Measurements from ENCODE around the gene VASH2. TPM values are rescaled to one million over a fixed set of nuclear protein-coding genes. Genes with fewer than 3 reads are reported as not detected.

Gene VASH2
- total RNA-seq, 1 experiment from 2014 or later, result 5.8 TPM

- no peak for TF ChIP-seq CTCF (IDR thresholded peaks at IDR 0.05; ENCODE audit: unreplicated experiment)
- peak overlapping the region; percentile 10 for H3K4me3 Mint-ChIP-seq (ENCODE audit: low read depth, unreplicated experiment)
- H3K27ac Mint-ChIP-seq (ENCODE audit: unreplicated experiment), result no peak overlapping the region
- peaks cover 11% of the 10 kb centered on the region for H3K36me3 Mint-ChIP-seq (ENCODE audit: insufficient read depth, unreplicated experiment)
- no TSS peak for BruUV-seq (replicated peaks)
- peaks cover 9% of the 10 kb centered on the region for H3K4me1 Mint-ChIP-seq (ENCODE audit: low read depth, unreplicated experiment)
- CTCF ChIA-PET, result no interaction called here
- no peaks in the 10 kb centered on the region for H3K9me3 Mint-ChIP-seq (ENCODE audit: low read depth, unreplicated experiment)
- no peak for DNase-seq
- H3K27me3 Mint-ChIP-seq (ENCODE audit: unreplicated experiment), result peaks cover 40% of the 10 kb centered on the region
- intact Hi-C loops (cut with micrococcal nuclease; ENCODE audit: unreplicated experiment), result no loop called here
Measured at GRCh38 chr1:212951947-212952640, 1.8 kb downstream of the VASH2 start.

- CTCF ChIA-PET, result no interaction called here
- intact Hi-C loops (cut with micrococcal nuclease; ENCODE audit: unreplicated experiment), result no loop called here
- peaks cover 9% of the 10 kb centered on the region for H3K4me1 Mint-ChIP-seq (ENCODE audit: low read depth, unreplicated experiment)
- DNase-seq, result no peak
- H3K36me3 Mint-ChIP-seq (ENCODE audit: insufficient read depth, unreplicated experiment), result peaks cover 11% of the 10 kb centered on the region
- no peaks in the 10 kb centered on the region for H3K9me3 Mint-ChIP-seq (ENCODE audit: low read depth, unreplicated experiment)
- BruUV-seq (replicated peaks), result no TSS peak
- no peak overlapping the region for H3K27ac Mint-ChIP-seq (ENCODE audit: unreplicated experiment)
- H3K4me3 Mint-ChIP-seq (ENCODE audit: low read depth, unreplicated experiment), result no peak overlapping the region
- H3K27me3 Mint-ChIP-seq (ENCODE audit: unreplicated experiment), result peaks cover 40% of the 10 kb centered on the region
- TF ChIP-seq CTCF (IDR thresholded peaks at IDR 0.05; ENCODE audit: unreplicated experiment), result no peak
Measured at GRCh38 chr1:212952641-212952976, 2.3 kb downstream of the VASH2 start.

GRCh38 chr1:212953321-212953720 is 3.0 kb downstream of the VASH2 start:
- no TSS peak for BruUV-seq (replicated peaks)
- H3K36me3 Mint-ChIP-seq (ENCODE audit: insufficient read depth, unreplicated experiment), result peaks cover 11% of the 10 kb centered on the region
- peaks cover 9% of the 10 kb centered on the region for H3K4me1 Mint-ChIP-seq (ENCODE audit: low read depth, unreplicated experiment)
- CTCF ChIA-PET, result interaction anchor here (1.7 kb wide), 1 partner anchor 14 kb away, joined by 4 read pairs; no protein-coding TSS in a partner anchor
- peaks cover 40% of the 10 kb centered on the region for H3K27me3 Mint-ChIP-seq (ENCODE audit: unreplicated experiment)
- DNase-seq, result no peak
- H3K27ac Mint-ChIP-seq (ENCODE audit: unreplicated experiment), result no peak overlapping the region
- H3K9me3 Mint-ChIP-seq (ENCODE audit: low read depth, unreplicated experiment), result no peaks in the 10 kb centered on the region
- intact Hi-C loops (cut with micrococcal nuclease; ENCODE audit: unreplicated experiment), result no loop called here
- no peak overlapping the region for H3K4me3 Mint-ChIP-seq (ENCODE audit: low read depth, unreplicated experiment)
- TF ChIP-seq CTCF (IDR thresholded peaks at IDR 0.05; ENCODE audit: unreplicated experiment), result no peak

- BruUV-seq (replicated peaks), result no TSS peak
- peaks cover 9% of the 10 kb centered on the region for H3K4me1 Mint-ChIP-seq (ENCODE audit: low read depth, unreplicated experiment)
- no peak for DNase-seq
- H3K27me3 Mint-ChIP-seq (ENCODE audit: unreplicated experiment), result peaks cover 40% of the 10 kb centered on the region
- CTCF ChIA-PET, result interaction anchor here (1.7 kb wide), 1 partner anchor 13 kb away, joined by 4 read pairs; no protein-coding TSS in a partner anchor
- TF ChIP-seq CTCF (IDR thresholded peaks at IDR 0.05; ENCODE audit: unreplicated experiment), result no peak
- no peak overlapping the region for H3K27ac Mint-ChIP-seq (ENCODE audit: unreplicated experiment)
- intact Hi-C loops (cut with micrococcal nuclease; ENCODE audit: unreplicated experiment), result no loop called here
- H3K36me3 Mint-ChIP-seq (ENCODE audit: insufficient read depth, unreplicated experiment), result peaks cover 11% of the 10 kb centered on the region
- no peak overlapping the region for H3K4me3 Mint-ChIP-seq (ENCODE audit: low read depth, unreplicated experiment)
- H3K9me3 Mint-ChIP-seq (ENCODE audit: low read depth, unreplicated experiment), result no peaks in the 10 kb centered on the region
Measured at GRCh38 chr1:212954514-212954913, 4.2 kb downstream of the VASH2 start.

Data from Calu3 (cell line).